Smooth muscle cell (in vitro differentiated cells): ENCODE measurements around the gene LYSMD4. TPM values are rescaled to one million over a fixed set of nuclear protein-coding genes. Genes with fewer than 3 reads are reported as not detected.
"Not testable (repeated sequence)": the region's sequence is repeated elsewhere in the genome, so short reads cannot be mapped to it uniquely, and the experiment has no call there.

Source experiments
- DNase-seq: peaks from one replicate; lab custom pipeline; 2025; ENCODE audit not compliant: unreplicated experiment; lab: John Stamatoyannopoulos, UW
- H2AFZ ChIP-seq: fragments of 200-600 bp; sonication (generic); 2 replicates; pipeline ENCODE4 v1.6.0; 2016; ENCODE audit warnings: antibody characterized with exemption, low read depth, mild to moderate bottlenecking
- H3F3A ChIP-seq: fragments of 200-600 bp; sonication (generic); 2 replicates; pipeline ENCODE4 v1.6.0; 2017; ENCODE audit warnings: antibody characterized with exemption, low read depth
- H3K27ac ChIP-seq: fragments of 200-600 bp; sonication (generic); 2 replicates; pipeline ENCODE4 v1.5.1; 2016; ENCODE audit warnings: low read depth, mild to moderate bottlenecking
- H3K27me3 ChIP-seq: fragments of 200-600 bp; sonication (generic); 2 replicates; pipeline ENCODE4 v1.6.1; 2016; ENCODE audit warnings: low read depth, mild to moderate bottlenecking
- H3K36me3 ChIP-seq: fragments of 200-600 bp; sonication (generic); 2 replicates; pipeline ENCODE4 v1.5.1; 2016; ENCODE audit warnings: low read depth
- H3K4me1 ChIP-seq: fragments of 200-600 bp; sonication (generic); 2 replicates; pipeline ENCODE4 v1.5.1; 2016; ENCODE audit warnings: low read depth
- H3K4me2 ChIP-seq: fragments of 200-600 bp; sonication (generic); 2 replicates; pipeline ENCODE4 v1.6.0; 2016; ENCODE audit warnings: mild to moderate bottlenecking
- H3K4me3 ChIP-seq: fragments of 200-600 bp; sonication (generic); 2 replicates; pipeline ENCODE4 v1.5.1; 2016; ENCODE audit warnings: mild to moderate bottlenecking
- H3K79me2 ChIP-seq: fragments of 200-600 bp; sonication (generic); 2 replicates; pipeline ENCODE4 v1.6.0; 2016; ENCODE audit warnings: low read depth, mild to moderate bottlenecking
- H3K9ac ChIP-seq: fragments of 200-600 bp; sonication (generic); 2 replicates; pipeline ENCODE4 v1.6.0; 2016; ENCODE audit warnings: low read depth
- H3K9me3 ChIP-seq: fragments of 200-600 bp; sonication (generic); replicated peaks from 2 replicates; pipeline ENCODE4 v1.5.1; 2016; ENCODE audit warnings: low read depth
- H4K20me1 ChIP-seq: fragments of 200-600 bp; sonication (generic); 2 replicates; pipeline ENCODE4 v1.6.0; 2016; ENCODE audit warnings: low read depth
- WGBS: methylation state at CpG from one replicate; pipeline ENCODE4 v1.1.7; 2016; ENCODE audit warnings: low lambda C conversion rate; 5-methylcytosine and 5-hydroxymethylcytosine counted together
- polyA plus RNA-seq: library from polyadenylated mRNA; unstranded; fragments of >200 nt; fragmentation: Nextera tagmentation; extraction: Ambion mirVana; gene quantifications from 2 replicates; pipeline ENCODE4 v1.2.1, GENCODE V29; 2016
- total RNA-seq: library from RNA; depleted of rRNA; stranded (reverse); fragments of >200 nt; gene quantifications from 2 replicates; pipeline ENCODE4 v1.2.3, GENCODE V29; 2014
- TF ChIP-seq, protein P1 (sequence below): fragments of 200-600 bp; sonication (generic); IDR thresholded peaks from 2 replicates; pipeline ENCODE4 v1.5.1; 2017; ENCODE audit warnings: borderline replicate concordance, mild to moderate bottlenecking, antibody characterized with exemption; ENCODE audit not compliant: insufficient read depth, poor library complexity, severe bottlenecking

Gene LYSMD4
- total RNA-seq, result 4.4 and 6.1 TPM in 2 replicates
- 6.0 and 12.4 TPM in 2 replicates for polyA plus RNA-seq

DNA sequence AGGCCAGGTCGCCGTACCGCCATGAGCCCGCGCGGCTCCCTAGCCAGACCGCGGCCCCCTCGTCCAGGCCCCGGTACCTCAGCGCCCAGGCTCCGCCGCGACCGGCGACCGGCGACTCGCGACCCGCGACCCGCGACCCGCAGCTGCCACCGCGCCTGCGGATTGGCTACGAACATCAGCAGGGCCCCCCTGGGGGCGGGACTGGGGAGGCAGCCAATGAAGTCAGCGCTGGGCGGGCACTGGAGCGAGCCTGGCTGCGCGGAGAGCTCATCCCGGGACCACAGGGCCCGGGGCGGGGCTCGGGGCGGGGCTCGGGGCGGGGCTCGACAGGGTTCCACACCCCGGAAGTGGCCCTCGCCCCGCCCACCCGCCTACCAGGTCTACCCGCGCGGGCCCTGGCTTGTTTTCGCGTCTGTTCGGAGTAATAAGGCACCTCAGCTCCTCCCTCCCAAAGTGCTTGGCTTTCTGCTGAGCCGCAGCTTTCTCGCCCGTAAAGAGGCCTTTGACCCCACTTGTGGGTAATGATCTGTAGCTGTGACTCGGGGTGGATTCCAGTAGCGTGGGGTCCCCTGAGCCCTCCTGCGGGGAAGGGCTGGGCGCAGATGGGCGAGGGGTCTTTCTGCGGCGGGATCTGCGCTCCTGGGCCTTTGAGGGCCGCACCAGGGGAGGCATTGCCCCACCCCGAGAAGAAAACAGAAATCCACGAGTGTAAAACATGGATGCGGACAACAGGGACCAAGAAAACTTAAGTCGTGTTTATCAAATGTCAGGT is at the start of gene LYSMD4:
Gene LYSMD4, minus strand, starts transcription at position 170 of the 772 bp plus-strand sequence. CDS start 1,438 bp downstream, outside the sequence.
- Histone ChIP-seq H3K4me2 (peak within 1 kb of the TSS; percentile 89), H3K9me3 (no peaks in the 10 kb centered on the region), H3K27me3 (no peaks in the 10 kb centered on the region), H3K79me2 (peaks cover 5% of the 10 kb centered on the region), H3K9ac (peak within 1 kb of the TSS; percentile 80), H4K20me1 (peaks cover 17% of the 10 kb centered on the region), H2AFZ (peak within 1 kb of the TSS; percentile 95), H3K27ac (no peak within 1 kb of the TSS), H3F3A (no peaks in the 10 kb centered on the region), H3K36me3 (no peaks in the 10 kb centered on the region), H3K4me1 (no peaks in the 10 kb centered on the region), H3K4me3 (peak within 1 kb of the TSS; percentile 85)
- 18% methylated on average over 43 of the region's 69 CpGs for WGBS
- TF ChIP-seq, protein P1, sequence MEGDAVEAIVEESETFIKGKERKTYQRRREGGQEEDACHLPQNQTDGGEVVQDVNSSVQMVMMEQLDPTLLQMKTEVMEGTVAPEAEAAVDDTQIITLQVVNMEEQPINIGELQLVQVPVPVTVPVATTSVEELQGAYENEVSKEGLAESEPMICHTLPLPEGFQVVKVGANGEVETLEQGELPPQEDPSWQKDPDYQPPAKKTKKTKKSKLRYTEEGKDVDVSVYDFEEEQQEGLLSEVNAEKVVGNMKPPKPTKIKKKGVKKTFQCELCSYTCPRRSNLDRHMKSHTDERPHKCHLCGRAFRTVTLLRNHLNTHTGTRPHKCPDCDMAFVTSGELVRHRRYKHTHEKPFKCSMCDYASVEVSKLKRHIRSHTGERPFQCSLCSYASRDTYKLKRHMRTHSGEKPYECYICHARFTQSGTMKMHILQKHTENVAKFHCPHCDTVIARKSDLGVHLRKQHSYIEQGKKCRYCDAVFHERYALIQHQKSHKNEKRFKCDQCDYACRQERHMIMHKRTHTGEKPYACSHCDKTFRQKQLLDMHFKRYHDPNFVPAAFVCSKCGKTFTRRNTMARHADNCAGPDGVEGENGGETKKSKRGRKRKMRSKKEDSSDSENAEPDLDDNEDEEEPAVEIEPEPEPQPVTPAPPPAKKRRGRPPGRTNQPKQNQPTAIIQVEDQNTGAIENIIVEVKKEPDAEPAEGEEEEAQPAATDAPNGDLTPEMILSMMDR, result no peak
- peak; percentile 88 for DNase-seq

DNA sequence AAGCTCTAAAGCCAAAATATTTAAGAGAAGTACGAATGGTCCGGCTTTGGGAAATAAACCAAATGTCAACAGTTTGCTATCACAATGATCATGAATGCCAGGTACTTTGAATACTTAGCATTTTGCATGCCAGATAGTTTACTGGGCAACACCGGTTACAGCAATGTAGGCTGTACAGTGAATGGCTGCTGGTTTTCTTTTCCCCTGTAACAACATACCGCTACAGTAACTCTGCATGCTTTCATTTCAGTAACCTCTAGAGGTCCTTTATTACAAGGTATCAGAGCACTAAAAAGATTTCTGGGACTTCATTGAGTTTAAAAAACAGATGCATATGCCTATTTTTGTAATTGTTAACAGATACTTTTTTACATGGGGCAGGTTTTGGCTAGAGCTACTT is 48.8 kb upstream of the LYSMD4 start:
- DNase-seq, H3K36me3 ChIP-seq, H3K27ac ChIP-seq, H3K4me3 ChIP-seq, H3K9me3 ChIP-seq, H3K4me2 ChIP-seq, H2AFZ ChIP-seq, H3K4me1 ChIP-seq, H4K20me1 ChIP-seq, H3K79me2 ChIP-seq, H3K9ac ChIP-seq, H3F3A ChIP-seq: not testable (repeated sequence)
- WGBS, result 61% methylated on average over 2 of the region's 4 CpGs
- peaks cover 11% of the 10 kb centered on the region for H3K27me3 ChIP-seq

GRCh38 chr15:99777144-99777543 is 43.9 kb upstream of the LYSMD4 start:
- TF ChIP-seq, protein P1, result no peak
- DNase-seq, result no peak
- WGBS, result 96% methylated on average over 1 of the region's 1 CpG

DNA sequence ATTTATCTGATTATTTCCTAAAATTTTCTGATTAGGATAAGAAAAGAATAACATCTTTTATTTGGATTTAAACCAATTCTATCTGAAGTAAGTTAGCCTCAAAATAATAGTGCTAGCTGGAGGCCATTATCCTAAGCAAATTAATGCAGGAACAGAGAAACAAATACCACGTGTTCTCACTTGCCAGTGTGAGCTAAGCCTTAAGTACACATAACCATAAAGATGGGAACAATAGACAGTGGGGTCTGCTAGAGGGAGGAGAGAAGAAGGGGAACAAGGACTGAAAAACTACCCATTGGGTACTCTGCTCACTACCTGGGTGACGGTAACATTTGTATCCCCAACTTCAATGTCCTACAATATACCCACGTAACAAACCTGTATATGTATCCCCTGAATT is 31.3 kb upstream of the LYSMD4 start:
- WGBS, result 77% methylated on average over 3 of the region's 3 CpGs
- TF ChIP-seq, protein P1, result no peak
- no peak for DNase-seq
- Histone ChIP-seq H4K20me1 (no peaks in the 10 kb centered on the region), H3K9ac (no peak overlapping the region), H3K36me3 (no peaks in the 10 kb centered on the region), H2AFZ (no peak overlapping the region), H3K79me2 (no peaks in the 10 kb centered on the region), H3K27ac (no peak overlapping the region), H3K9me3 (no peaks in the 10 kb centered on the region), H3K4me3 (no peak overlapping the region), H3K27me3 (peaks cover 8% of the 10 kb centered on the region), H3F3A (no peaks in the 10 kb centered on the region), H3K4me2 (no peak overlapping the region), H3K4me1 (peaks cover 7% of the 10 kb centered on the region)

More at GRCh38 chr15:99777144-99777543, 43.9 kb upstream of the LYSMD4 start:
- no peaks in the 10 kb centered on the region for H3F3A ChIP-seq
- no peak overlapping the region for H3K27ac ChIP-seq
- no peak overlapping the region for H3K9ac ChIP-seq
- no peaks in the 10 kb centered on the region for H3K79me2 ChIP-seq
- no peak overlapping the region for H3K4me2 ChIP-seq
- H3K4me1 ChIP-seq, result no peaks in the 10 kb centered on the region
- no peak overlapping the region for H2AFZ ChIP-seq
- no peaks in the 10 kb centered on the region for H3K9me3 ChIP-seq
- no peak overlapping the region for H3K4me3 ChIP-seq
- H3K27me3 ChIP-seq, result no peaks in the 10 kb centered on the region
- no peaks in the 10 kb centered on the region for H3K36me3 ChIP-seq
- no peaks in the 10 kb centered on the region for H4K20me1 ChIP-seq
